ENCODE data around the gene ZNF217.
A peak's percentile ranks its signal among the peaks of the same experiment; 100 is the strongest.
"Not testable (repeated sequence)": the region's sequence is repeated elsewhere in the genome, so short reads cannot be mapped to it uniquely, and the experiment has no call there.

The ZNF217 gene

GRCh38 chr20:53597030-53597482 lies 3.4 kb upstream of the ZNF217 start:
- DNase-seq, result no peak

GRCh38 chr20:53596189-53597001 lies 2.8 kb upstream of the ZNF217 start:
- not testable (repeated sequence) for DNase-seq

DNA sequence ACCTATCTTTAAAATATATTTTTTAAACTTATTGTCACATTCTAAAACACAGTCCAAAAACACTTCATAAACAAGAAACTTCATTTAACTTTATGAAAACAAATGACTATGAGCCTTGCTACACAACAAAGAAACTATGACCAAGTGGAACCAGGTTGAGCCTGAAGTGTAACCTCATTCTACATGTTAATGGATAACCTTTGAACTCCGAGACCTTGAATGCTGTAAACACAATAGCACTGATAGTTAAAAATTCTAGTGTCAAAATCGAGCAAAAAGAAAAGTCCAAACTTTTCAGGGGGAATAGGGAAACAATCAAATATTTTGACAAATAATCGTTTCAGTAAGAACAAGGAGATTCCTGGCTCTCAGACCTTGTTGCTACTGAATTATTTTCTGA lies 2.1 kb upstream of the ZNF217 start:
- DNase-seq, result not testable (repeated sequence)

DNA sequence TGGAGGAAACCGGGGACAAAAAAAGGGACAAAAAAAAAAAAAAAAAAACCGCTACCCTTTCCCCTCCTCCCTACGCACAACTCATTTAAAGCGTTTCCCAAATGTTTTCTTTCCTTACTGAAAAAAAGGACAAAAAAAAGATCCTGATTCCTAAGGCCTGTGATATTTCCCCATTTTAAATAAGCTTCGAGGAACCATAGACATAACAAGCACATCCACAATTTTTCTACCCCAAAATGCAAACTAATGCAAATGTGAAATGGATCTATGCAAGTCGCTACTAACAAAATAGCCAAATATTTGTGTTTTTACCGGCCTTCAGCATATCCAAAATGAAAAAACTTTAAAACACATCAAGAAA lies 1.4 kb upstream of the ZNF217 start:
- no peak for DNase-seq

DNA sequence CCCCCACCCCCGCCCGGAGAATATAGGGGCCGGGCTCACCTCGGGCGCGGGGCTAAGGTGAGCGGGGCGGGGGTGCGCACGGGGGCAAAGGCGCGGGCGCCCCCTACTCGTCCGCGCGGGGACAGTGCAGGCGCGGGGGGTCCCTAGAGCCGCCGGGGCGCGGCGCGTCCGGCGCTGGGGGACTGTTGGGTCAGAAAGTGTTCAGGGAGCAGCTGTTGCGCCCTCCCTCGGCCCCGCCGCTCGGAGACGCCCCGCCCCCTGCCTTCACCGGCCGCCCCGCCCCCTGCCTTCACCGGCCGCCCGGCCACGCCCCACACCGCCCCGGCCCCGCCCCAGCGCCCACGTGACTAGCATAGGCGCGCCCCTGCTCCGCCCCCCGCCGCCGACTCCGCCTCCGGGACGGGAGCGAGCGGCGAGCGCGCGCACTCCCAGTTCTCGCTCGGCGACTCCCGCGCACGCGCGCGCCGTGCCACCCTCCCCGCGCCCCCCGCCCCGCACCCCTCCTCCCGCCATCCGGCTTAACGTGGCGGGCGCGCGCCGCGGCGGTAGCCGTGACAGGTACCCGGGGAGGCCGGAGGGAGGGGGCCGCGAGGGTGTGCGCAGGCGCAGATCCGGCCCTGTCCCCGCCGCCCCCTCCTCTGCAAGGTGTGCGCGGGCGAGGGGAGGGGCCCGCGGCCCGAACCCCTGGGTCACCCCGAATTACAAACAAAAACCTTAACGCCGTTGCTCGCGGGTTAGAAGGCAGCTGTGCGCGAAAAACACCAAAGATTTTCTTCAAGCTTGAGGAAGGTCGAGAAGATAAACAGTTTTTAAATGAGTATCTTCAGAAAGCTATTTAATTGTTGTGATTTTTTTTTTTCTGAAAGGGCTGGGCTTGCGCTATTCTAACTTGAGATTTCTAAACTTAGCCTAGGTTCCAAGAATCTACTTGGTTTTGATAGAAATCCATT lies 704 bp upstream of the ZNF217 start:
- peak; percentile 95 for DNase-seq

DNA sequence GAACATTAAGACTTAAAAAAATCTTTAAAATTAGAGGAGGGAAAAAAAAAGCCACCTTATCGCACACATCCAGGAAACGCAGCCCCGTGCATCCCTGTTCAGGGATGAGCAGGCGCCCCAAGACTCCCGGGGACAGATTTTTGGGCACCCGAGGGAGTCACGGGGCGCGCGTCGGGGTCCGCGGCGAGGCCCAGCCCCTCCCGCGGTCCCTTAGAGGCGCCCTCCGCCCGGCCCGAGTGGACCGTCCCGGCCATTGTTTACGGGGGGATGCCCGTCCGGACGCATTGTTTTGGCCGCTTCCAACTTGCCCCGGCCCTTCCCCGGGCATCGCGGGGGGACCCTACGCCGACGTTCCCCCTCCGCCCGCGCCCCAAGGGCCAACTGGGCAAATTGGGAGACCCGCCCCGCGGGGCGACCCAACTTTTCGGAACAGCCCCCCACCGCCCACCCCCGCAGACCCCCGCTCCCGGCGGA lies 610 bp downstream of the ZNF217 start:
- peak; percentile 50 for DNase-seq

GRCh38 chr20:53592454-53592991 lies 1.1 kb downstream of the ZNF217 start:
- DNase-seq, result peak; percentile 81

DNA sequence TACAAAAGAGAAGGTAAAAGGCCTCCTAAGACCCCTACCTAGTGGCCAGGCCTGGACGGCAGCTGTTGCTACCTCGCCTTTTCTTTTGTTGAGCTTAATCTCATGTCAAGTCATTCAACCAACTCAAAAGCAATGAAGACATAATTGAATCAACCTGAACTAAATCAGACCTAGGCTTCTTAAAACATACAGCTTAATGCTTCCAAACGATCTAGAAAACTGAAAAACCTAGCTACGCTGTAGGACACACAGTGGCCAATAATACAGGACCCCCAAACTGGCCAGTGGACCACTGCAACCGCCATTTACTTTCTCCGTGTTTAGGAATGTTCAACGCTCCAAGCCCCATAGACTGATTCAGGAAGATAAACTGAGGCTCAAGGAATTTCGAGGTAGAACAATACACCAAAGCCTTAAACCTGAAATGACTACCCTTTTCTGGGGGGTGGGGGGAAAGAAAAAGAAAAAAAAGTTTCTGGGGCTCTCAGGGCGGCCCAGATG lies 1.6 kb downstream of the ZNF217 start:
- not testable (repeated sequence) for DNase-seq

- not testable (repeated sequence) for DNase-seq
Measured at GRCh38 chr20:53591206-53591741, 2.4 kb downstream of the ZNF217 start.

DNA sequence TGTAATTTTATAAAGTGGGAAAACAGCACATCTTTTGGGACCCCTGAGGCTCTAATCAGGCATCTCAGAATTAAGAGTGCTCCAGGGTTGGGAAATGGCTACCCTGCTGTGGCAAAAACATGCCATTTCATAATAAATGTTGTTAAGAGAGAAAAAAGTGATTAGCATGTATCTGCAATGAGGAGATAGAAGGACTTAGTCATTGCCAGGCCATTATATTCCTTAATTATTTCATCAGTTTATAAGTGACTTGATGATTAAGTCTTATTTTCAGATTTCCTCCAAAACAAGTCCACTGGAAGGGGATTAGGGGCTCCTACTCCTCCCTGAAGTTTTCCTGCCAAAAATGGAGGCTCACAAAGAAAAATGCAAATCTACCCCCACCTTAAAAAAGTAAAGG lies 3.0 kb downstream of the ZNF217 start:
- DNase-seq, result peak; percentile 61

GRCh38 chr20:53590122-53590521 lies 3.5 kb downstream of the ZNF217 start:
- DNase-seq, result not testable (repeated sequence)

DNA sequence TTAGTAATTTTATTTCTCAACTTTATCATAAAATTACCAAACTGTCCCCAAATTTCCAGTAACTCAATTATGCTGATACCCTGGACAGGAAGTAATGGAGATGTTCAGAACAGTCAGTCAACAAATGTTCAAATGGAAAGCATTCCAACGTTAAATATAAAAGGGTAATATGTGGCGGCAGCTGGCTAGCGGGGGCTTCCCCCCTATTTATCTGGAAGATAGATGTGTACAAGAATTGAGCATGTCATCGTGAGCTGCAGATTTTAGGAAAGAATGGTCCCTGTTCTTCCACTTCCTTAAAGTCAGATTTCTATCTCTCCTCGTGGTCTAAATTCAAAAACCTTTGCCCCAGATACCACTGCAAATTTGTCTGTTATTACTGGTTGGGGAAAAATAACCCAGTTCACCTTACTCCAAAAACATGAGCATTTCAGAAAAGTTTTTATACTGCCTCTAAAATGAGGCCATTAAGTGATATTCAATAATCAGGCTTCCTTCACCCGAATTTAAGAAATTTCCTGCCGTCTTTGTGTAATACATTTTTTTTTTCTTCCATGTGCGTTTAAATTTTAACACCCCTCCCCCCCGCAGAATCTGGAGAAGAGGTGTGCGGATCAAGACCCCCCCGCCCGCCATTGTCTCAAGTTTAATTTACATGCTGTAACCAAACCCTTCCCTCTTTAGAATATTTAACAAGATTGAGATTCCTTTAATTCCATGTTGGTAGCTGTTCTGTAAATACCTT lies 4.1 kb downstream of the ZNF217 start:
- peak; percentile 76 for DNase-seq

- not testable (repeated sequence) for DNase-seq
Measured at GRCh38 chr20:53587157-53587703, 6.4 kb downstream of the ZNF217 start.

- DNase-seq, result no peak
Measured at GRCh38 chr20:53586640-53587039, 7.0 kb downstream of the ZNF217 start.

- DNase-seq, result not testable (repeated sequence)
Measured at GRCh38 chr20:53585910-53586309, 7.7 kb downstream of the ZNF217 start.

GRCh38 chr20:53585004-53585569 lies 8.6 kb downstream of the ZNF217 start:
- DNase-seq, result not testable (repeated sequence)

DNA sequence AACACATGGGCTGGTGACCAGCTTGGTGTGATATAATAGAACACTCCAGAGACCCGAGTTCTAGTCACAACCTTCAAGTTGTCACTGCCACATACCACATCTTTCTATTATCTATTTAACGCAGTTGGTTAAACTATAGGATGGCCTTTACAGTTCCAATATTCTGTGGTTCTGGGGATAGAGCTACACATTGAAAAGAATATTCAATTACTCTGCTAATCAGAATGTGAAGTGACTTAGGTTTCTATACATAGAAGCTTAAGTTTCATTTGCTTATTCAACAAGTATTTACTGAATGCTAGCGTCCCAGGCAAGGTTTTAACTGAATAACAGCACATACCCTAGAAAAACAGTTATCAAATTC lies 9.1 kb downstream of the ZNF217 start:
- not testable (repeated sequence) for DNase-seq

- DNase-seq, result not testable (repeated sequence)
Measured at GRCh38 chr20:53583660-53584549, 9.7 kb downstream of the ZNF217 start.

GRCh38 chr20:53582574-53583351 lies 10.9 kb downstream of the ZNF217 start:
- DNase-seq, result no peak

DNA sequence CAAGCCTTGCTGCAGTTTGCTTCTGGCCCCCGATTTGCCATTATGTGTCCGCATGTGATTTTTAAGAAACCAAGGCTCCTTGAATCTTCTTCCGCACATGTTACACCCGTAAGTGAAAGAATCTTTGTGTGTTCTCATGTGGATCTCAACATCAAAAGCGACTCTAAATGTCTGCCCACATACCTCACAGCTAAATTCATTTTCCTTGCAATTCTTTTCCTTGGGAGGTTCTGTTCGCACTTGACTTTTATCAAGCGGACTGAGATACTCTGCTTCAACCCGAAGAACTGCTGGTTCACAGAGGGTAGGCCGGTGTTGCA lies 11.4 kb downstream of the ZNF217 start:
- DNase-seq, result no peak

Data from hematopoietic multipotent progenitor cell treated with erythropoietin and hydrocortisone succinate and interleukin-3 and kit ligand, for 4 days (in vitro differentiated cells).